AG04450 (cell line): Measurements from ENCODE around the gene MKNK1. TPM values are rescaled to one million over a fixed set of nuclear protein-coding genes. Genes with fewer than 3 reads are reported as not detected.

Experiments
- CTCF ChIA-PET: fragments of 300-600, 350-600 bp; formaldehyde crosslinking; extraction: SDS; loops from one replicate; lab custom pipeline; 2022; ENCODE audit warnings: antibody characterized with exemption, inconsistent platforms; lab: Charles Lee
- POLR2A ChIA-PET: fragments of 350-600 bp; formaldehyde crosslinking; extraction: SDS; loops from one replicate; lab custom pipeline; 2021; ENCODE audit warnings: antibody characterized with exemption, inconsistent platforms; lab: Yijun Ruan, JAX
- DNase-seq: peaks from one replicate; pipeline ENCODE4 v3.0.0-alpha.2; 2011; ENCODE audit warnings: low read depth, low spot score
- H3K27ac ChIP-seq: one replicate; pipeline ENCODE4 v1.5.1; 2012; ENCODE audit warnings: low read depth, low read length, control low read depth
- H3K27me3 ChIP-seq: one replicate; pipeline ENCODE4 v1.6.0; 2012; ENCODE audit warnings: low read length; ENCODE audit not compliant: control insufficient read depth, insufficient read depth
- H3K4me3 ChIP-seq: 2 replicates; pipeline ENCODE4 v1.5.1; 2011; ENCODE audit warnings: mild to moderate bottlenecking, low read depth, low read length, control low read depth
- H3K9me3 ChIP-seq: 2 replicates; pipeline ENCODE4 v1.5.1; 2012; ENCODE audit warnings: low read length; ENCODE audit not compliant: control insufficient read depth, insufficient read depth
- polyA plus RNA-seq: library from polyadenylated mRNA; depleted of rRNA; stranded (reverse); fragments of >200 nt; gene quantifications from 2 replicates; pipeline ENCODE4 v1.2.3, GENCODE V29; 2011
- TF ChIP-seq, protein P1 (sequence below): IDR thresholded peaks from 2 replicates; pipeline ENCODE4 v1.5.1; 2011; ENCODE audit warnings: low read depth, low read length, control low read depth, inconsistent platforms

MKNK1 gene
- polyA plus RNA-seq, 1 experiment, result 41.5 TPM

DNA sequence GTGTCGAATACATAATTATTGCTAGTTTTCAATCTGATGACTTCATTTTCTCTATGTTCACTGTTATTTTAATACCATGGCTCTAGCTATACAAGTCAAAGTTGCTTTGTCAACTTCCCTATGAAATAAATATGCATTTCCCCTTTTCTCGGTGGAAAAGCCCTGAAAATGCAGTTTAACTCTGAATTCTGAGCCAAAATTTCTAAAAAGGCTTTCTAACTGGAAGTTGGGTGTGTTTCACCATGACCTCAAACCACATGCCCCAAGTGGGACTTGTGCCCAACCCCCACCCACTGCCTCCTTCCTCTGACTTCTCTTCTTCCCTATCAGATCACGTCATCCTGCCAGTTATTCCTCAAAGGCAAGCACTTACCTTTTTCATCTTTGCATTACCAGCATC lies 8.9 kb downstream of the MKNK1 start:
- no peak overlapping the region for H3K4me3 ChIP-seq
- ChIA-PET CTCF (interaction anchor here (0.6 kb wide), 1 partner anchor 109 kb away, joined by 3 read pairs; no protein-coding TSS in a partner anchor), POLR2A (no interaction called here)
- no peaks in the 10 kb centered on the region for H3K27me3 ChIP-seq
- no peaks in the 10 kb centered on the region; the same call in 1 of the 2 replicates for H3K9me3 ChIP-seq
- TF ChIP-seq, protein P1, sequence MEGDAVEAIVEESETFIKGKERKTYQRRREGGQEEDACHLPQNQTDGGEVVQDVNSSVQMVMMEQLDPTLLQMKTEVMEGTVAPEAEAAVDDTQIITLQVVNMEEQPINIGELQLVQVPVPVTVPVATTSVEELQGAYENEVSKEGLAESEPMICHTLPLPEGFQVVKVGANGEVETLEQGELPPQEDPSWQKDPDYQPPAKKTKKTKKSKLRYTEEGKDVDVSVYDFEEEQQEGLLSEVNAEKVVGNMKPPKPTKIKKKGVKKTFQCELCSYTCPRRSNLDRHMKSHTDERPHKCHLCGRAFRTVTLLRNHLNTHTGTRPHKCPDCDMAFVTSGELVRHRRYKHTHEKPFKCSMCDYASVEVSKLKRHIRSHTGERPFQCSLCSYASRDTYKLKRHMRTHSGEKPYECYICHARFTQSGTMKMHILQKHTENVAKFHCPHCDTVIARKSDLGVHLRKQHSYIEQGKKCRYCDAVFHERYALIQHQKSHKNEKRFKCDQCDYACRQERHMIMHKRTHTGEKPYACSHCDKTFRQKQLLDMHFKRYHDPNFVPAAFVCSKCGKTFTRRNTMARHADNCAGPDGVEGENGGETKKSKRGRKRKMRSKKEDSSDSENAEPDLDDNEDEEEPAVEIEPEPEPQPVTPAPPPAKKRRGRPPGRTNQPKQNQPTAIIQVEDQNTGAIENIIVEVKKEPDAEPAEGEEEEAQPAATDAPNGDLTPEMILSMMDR, result no peak
- H3K27ac ChIP-seq, result no peak overlapping the region
- DNase-seq, result no peak

DNA sequence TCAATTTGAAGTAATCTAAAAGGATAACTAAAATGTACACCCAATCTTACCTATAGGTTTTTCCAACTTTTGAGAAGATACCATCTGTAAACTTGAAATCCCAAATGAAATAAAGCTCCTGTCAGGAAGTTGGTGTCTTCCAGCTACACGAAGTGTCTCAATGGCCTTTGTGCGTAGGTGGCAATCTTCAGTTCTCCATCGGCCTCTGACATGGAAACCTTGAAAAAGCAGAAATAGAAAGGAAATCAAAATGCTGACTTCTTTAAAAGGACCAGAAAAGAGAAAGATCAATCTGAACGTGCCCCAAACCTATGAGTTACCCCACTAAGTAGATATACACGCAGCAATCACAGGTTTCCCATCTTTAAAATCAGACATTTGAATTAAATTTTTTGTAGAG lies 10.0 kb downstream of the MKNK1 start:
- H3K9me3 ChIP-seq, result peaks cover 3% of the 10 kb centered on the region
- H3K27me3 ChIP-seq, result no peaks in the 10 kb centered on the region
- H3K27ac ChIP-seq, result no peak overlapping the region
- TF ChIP-seq, protein P1, result no peak
- ChIA-PET POLR2A (no interaction called here), CTCF (interaction anchor here (1.0 kb wide), 1 partner anchor 132 kb away, joined by 3 read pairs; no protein-coding TSS in a partner anchor)
- no peak overlapping the region for H3K4me3 ChIP-seq
- no peak for DNase-seq

DNA sequence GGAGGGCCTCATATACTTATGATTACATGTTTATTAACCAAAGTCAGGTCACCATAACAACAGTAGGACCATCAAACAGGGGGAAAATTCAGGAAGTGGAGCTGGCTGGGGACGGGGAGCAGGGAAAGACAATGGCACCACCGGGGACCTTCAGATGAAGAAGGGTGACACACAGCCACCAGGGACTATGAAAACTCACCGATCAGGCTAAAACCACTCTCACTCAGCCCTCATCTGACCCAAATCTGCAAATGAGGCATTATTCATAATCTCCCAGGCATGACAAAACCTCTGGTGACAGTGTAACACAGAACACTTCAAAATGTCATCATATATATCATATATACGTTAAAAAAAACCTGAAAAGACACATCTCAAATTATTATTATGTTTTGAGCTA lies 11.2 kb downstream of the MKNK1 start:
- CTCF ChIA-PET, result no interaction called here
- no peaks in the 10 kb centered on the region for H3K27me3 ChIP-seq
- peaks cover 3% of the 10 kb centered on the region for H3K9me3 ChIP-seq
- no peak overlapping the region for H3K27ac ChIP-seq
- TF ChIP-seq, protein P1, result no peak
- H3K4me3 ChIP-seq, result no peak overlapping the region
- POLR2A ChIA-PET, result no interaction called here
- DNase-seq, result no peak

DNA sequence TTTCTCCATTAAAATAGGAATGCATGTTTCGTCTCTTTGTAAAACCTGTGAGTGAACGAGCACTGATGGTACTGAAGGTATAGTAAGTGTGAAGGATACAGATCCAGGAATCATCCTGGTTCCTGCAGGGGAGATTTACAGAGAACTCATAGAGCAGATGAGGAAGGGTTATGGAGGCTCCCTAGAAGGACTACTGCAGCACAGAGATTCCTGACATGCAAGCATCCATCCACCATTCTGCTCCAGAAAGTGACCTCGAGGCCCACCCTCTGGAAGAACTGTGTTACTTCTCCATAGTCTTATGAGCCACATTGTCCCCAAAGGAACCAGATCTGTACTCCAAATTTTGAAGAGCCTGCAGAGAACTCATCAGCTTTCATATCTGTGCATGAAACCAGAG lies 14.5 kb downstream of the MKNK1 start:
- Histone ChIP-seq H3K27ac (no peak overlapping the region), H3K9me3 (peaks cover 3% of the 10 kb centered on the region), H3K4me3 (no peak overlapping the region), H3K27me3 (no peaks in the 10 kb centered on the region)
- POLR2A ChIA-PET, result interaction anchor here (0.6 kb wide), 1 partner anchor 216 kb away, joined by 7 read pairs; no protein-coding TSS in a partner anchor
- no peak for DNase-seq
- CTCF ChIA-PET, result no interaction called here
- TF ChIP-seq, protein P1, result no peak

DNA sequence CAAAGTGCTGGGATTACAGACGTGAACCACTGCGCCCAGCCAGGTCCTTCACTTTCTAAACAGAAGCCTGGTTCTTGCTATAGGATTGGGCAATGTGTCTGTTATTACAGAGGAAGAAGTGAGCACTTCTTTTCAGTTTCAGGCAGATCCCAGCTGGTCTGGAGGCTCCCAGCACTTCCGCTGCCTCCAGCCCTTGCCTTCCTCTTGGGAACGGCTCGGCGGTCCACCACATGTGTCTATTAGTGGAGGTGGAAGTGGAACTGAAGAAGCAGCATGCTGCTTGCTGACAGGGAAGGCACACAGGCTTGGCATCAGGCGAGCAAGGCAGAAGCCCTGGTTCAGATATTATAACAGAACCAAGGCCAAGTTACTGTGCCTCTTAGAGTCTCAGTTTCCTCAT lies 17.0 kb downstream of the MKNK1 start:
- Histone ChIP-seq H3K27ac (no peak overlapping the region), H3K4me3 (no peak overlapping the region), H3K27me3 (no peaks in the 10 kb centered on the region), H3K9me3 (peaks cover 3% of the 10 kb centered on the region)
- DNase-seq, result no peak
- TF ChIP-seq, protein P1, result no peak
- ChIA-PET CTCF (no interaction called here), POLR2A (no interaction called here)
